Lower leg skin (tissue), 3 donors: Measurements from ENCODE around the gene CLASP2.

Source experiments
- CTCF ChIP-seq, 3 donors: fragments of 450-650 bp; IDR thresholded peaks; one replicate each; pipeline ENCODE4 v1.5.1; 2016; ENCODE audit warnings: antibody characterized with exemption in 3 of 3, mild to moderate bottlenecking in 3 of 3, moderate library complexity in 2 of 3
- POLR2A ChIP-seq, 2 donors: fragments of 450-650 bp; IDR thresholded peaks; one replicate each; pipeline ENCODE4 v1.6.1; 2016 to 2017; ENCODE audit warnings: antibody characterized with exemption in 2 of 2, mild to moderate bottlenecking in 1 of 2, moderate library complexity in 1 of 2

GRCh38 chr3:33547101-33547500, 171.0 kb downstream of the CLASP2 start:
- TF ChIP-seq CTCF (IDR thresholded peaks at IDR 0.05): no peak
- no peak for TF ChIP-seq POLR2A (IDR thresholded peaks at IDR 0.05)
